Mesothelial cell of epicardium (in vitro differentiated cells): ENCODE measurements around the gene KL. TPM values are rescaled to one million over a fixed set of nuclear protein-coding genes. Genes with fewer than 3 reads are reported as not detected.

Source experiments
- DNase-seq, 2 experiments: peaks; one replicate each; pipeline ENCODE4 v3.0.0; 2021; ENCODE audit warnings: low spot score in 2 of 2; ENCODE audit not compliant: unreplicated experiment in 2 of 2
- H3K27ac Mint-ChIP-seq: 2 replicates; pipeline ENCODE4 v1.8.0; 2021; ENCODE audit warnings: mixed read lengths
- H3K27me3 Mint-ChIP-seq: 2 replicates; pipeline ENCODE4 v1.8.0; 2021; ENCODE audit warnings: low read depth, mixed read lengths
- H3K36me3 Mint-ChIP-seq: 2 replicates; pipeline ENCODE4 v1.8.0; 2021; ENCODE audit warnings: mixed read lengths
- H3K4me1 Mint-ChIP-seq: 2 replicates; pipeline ENCODE4 v1.8.0; 2021; ENCODE audit warnings: mixed read lengths
- H3K4me3 Mint-ChIP-seq: 2 replicates; pipeline ENCODE4 v1.8.0; 2021; ENCODE audit warnings: mild to moderate bottlenecking, moderate library complexity, mixed read lengths
- H3K9me3 Mint-ChIP-seq: 2 replicates; pipeline ENCODE4 v1.8.0; 2021; ENCODE audit warnings: mixed read lengths
- total RNA-seq: library from RNA; stranded (reverse); gene quantifications from 3 replicates; pipeline ENCODE4 v1.2.1, GENCODE V29; 2021
- TF ChIP-seq, protein P1 (sequence below): fragments of 200-600 bp; sonication (generic); IDR thresholded peaks from one replicate; pipeline ENCODE4 v1.5.0; 2021; ENCODE audit warnings: antibody characterized with exemption; ENCODE audit not compliant: unreplicated experiment

The KL gene
- total RNA-seq, 1 donor from 2014 or later, result 0.40 TPM

GRCh38 chr13:32989942-32990341 is 26.3 kb upstream of the KL start:
- H3K4me3 Mint-ChIP-seq, result no peak overlapping the region
- TF ChIP-seq, protein P1, sequence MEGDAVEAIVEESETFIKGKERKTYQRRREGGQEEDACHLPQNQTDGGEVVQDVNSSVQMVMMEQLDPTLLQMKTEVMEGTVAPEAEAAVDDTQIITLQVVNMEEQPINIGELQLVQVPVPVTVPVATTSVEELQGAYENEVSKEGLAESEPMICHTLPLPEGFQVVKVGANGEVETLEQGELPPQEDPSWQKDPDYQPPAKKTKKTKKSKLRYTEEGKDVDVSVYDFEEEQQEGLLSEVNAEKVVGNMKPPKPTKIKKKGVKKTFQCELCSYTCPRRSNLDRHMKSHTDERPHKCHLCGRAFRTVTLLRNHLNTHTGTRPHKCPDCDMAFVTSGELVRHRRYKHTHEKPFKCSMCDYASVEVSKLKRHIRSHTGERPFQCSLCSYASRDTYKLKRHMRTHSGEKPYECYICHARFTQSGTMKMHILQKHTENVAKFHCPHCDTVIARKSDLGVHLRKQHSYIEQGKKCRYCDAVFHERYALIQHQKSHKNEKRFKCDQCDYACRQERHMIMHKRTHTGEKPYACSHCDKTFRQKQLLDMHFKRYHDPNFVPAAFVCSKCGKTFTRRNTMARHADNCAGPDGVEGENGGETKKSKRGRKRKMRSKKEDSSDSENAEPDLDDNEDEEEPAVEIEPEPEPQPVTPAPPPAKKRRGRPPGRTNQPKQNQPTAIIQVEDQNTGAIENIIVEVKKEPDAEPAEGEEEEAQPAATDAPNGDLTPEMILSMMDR, result no peak
- no peak overlapping the region for H3K27ac Mint-ChIP-seq
- H3K4me1 Mint-ChIP-seq, result peaks cover 6% of the 10 kb centered on the region
- no peaks in the 10 kb centered on the region for H3K36me3 Mint-ChIP-seq
- no peak for DNase-seq
- H3K27me3 Mint-ChIP-seq, result peaks cover 15% of the 10 kb centered on the region
- peaks cover 11% of the 10 kb centered on the region for H3K9me3 Mint-ChIP-seq

- no peaks in the 10 kb centered on the region for H3K9me3 Mint-ChIP-seq
- no peak for DNase-seq
- peaks cover 5% of the 10 kb centered on the region for H3K27me3 Mint-ChIP-seq
- no peaks in the 10 kb centered on the region for H3K36me3 Mint-ChIP-seq
- H3K4me3 Mint-ChIP-seq, result no peak overlapping the region
- H3K27ac Mint-ChIP-seq, result no peak overlapping the region
- peaks cover 6% of the 10 kb centered on the region for H3K4me1 Mint-ChIP-seq
- TF ChIP-seq, protein P1, result no peak
These were observed 23.1 kb upstream of the KL start for GRCh38 chr13:32993145-32993544.

DNA sequence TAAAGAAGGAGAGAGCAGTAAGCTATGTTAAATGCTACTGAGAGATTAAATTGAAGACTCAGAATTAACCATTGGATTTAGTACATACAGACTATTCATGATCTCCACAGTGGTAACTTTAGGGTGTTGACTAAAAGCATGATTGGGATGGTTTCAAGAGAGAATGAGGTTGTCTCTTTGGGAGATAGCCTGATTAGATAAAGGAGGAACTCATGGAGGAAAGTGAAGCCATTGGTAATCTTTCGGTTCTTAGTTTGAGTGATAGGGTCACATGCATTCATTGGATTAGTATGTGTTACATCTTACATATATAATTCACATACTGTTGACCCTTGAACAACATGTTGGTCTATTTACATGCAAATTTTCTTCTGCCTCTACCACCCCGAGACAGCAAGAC is 18.8 kb upstream of the KL start:
- H3K4me1 Mint-ChIP-seq, result no peaks in the 10 kb centered on the region
- no peak for DNase-seq
- H3K4me3 Mint-ChIP-seq, result no peak overlapping the region
- TF ChIP-seq, protein P1, result no peak
- H3K9me3 Mint-ChIP-seq, result no peaks in the 10 kb centered on the region
- H3K27ac Mint-ChIP-seq, result no peak overlapping the region
- no peaks in the 10 kb centered on the region for H3K36me3 Mint-ChIP-seq
- no peaks in the 10 kb centered on the region for H3K27me3 Mint-ChIP-seq

DNA sequence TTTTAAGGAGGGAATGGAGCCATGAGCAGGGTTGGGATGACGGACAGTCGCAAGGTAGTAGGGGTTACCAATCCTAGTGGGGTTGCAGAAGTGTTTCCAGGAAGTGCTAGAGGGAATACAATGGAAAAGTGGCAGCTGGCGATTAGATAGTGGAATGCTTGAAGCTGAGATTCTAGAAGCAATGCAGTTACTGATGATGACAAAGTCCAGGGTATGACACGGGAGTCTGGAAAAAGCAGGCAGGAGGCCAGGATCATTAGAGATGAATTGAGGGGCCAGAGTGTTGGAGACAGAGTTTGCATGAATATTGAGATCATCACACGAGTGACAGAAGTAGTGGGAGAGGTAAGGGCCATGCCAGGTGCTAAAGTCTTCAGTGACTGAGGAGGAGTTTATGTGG is 17.3 kb upstream of the KL start:
- Mint-ChIP-seq H3K4me1 (no peaks in the 10 kb centered on the region), H3K27me3 (no peaks in the 10 kb centered on the region), H3K9me3 (no peaks in the 10 kb centered on the region), H3K27ac (no peak overlapping the region), H3K36me3 (no peaks in the 10 kb centered on the region), H3K4me3 (no peak overlapping the region)
- DNase-seq, result no peak
- TF ChIP-seq, protein P1, result no peak

- Mint-ChIP-seq H3K36me3 (no peaks in the 10 kb centered on the region), H3K4me3 (no peak overlapping the region), H3K27me3 (no peaks in the 10 kb centered on the region), H3K4me1 (peaks cover 6% of the 10 kb centered on the region), H3K27ac (no peak overlapping the region), H3K9me3 (no peaks in the 10 kb centered on the region)
- TF ChIP-seq, protein P1, result no peak
- DNase-seq, result no peak
These were observed 15.9 kb upstream of the KL start for GRCh38 chr13:33000365-33000764.

GRCh38 chr13:33003458-33004019 is 12.7 kb upstream of the KL start:
- Mint-ChIP-seq H3K27me3 (no peaks in the 10 kb centered on the region), H3K27ac (no peak overlapping the region), H3K4me1 (peaks cover 7% of the 10 kb centered on the region), H3K9me3 (peaks cover 14% of the 10 kb centered on the region), H3K36me3 (no peaks in the 10 kb centered on the region), H3K4me3 (no peak overlapping the region)
- TF ChIP-seq, protein P1, result no peak
- DNase-seq, result no peak
